ENCODE data around the gene ADAM21.
"Not testable (repeated sequence)": the region's sequence is repeated elsewhere in the genome, so short reads cannot be mapped to it uniquely, and the experiment has no call there.

The ADAM21 gene

DNA sequence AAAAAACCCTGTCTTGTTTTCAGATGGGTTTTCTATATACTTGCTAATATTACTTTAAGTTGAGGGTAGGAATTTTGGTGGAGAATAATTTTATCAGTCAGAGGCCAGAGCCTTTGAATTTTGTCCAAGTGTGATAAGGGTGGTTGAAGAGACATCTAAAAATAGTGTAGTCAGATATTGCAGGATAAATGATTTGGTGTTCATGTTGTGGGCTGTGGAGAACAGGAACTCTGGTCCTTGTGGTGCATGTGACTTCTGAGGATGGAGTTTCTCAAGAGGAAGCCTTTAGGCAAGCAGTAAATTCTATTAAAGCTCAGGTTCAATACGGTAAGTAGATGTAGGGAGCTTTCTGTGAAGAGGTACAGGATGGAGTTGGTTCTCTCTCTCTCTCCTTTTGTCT, 2.8 kb downstream of the ADAM21 start:
- DNase-seq (ENCODE audit: insufficient read length, low spot score) (no peak), FAIRE-seq (no peak)
- no peak for TF ChIP-seq POLR2A (IDR thresholded peaks at IDR 0.05; ENCODE audit: low read depth, low read length)

DNA sequence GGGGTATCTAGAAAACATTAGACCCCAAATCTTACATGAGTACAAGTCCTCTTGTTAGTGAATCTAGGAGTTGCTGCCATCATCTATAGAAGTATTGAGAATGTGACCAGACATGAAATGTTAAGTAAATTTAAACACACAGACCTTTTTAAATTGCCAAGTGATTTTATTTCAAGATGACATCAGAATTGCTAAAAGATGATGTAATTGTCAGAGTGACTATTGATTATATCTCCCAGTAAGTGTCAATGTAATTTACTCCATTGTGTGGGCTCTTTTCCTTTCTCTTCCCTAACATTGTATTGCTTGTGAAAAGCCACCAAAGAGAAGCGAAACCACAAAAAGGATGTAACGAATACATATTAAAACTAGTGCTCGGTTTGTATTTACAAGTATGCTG, 16.8 kb downstream of the ADAM21 start:
- no peak for FAIRE-seq
- no peak for TF ChIP-seq POLR2A (IDR thresholded peaks at IDR 0.05; ENCODE audit: low read depth, low read length)

DNA sequence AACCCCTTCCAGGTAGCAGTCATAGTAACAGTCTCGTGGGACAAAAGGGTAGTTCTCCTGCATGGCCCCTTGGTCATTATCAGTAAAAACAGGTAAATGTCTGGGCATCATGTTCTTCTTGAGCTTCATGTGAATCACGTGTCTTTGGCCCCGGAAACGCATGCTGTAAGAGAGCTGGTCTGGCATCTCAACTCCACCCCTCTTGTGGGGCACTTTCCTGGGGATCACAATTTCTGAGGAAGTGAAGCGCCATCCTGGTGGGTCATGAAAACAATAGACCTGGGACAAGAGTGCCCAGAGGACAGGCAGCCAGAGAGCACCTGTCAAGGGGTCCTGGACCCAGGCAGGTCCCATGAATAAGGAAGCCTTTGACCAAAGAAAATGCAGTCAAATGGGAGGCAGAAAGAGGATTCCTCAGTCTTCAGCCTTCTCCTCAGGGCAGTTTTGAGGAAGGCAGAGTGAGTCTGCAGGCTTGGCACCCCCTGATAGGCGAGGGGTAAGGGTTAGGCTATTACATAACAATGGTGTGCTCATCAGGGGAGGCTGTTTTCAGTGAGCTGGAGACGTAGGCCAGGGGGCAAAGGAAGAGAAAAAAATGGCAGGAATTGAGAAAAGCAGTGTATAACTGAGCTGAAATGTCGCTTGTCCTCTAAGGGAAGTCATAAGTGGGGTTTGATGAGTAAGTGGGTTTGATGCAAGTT, 19.0 kb downstream of the ADAM21 start:
- DNase-seq (ENCODE audit: insufficient read length, low spot score); FAIRE-seq: not testable (repeated sequence)

More for the DNA sequence above, 16.8 kb downstream of the ADAM21 start:
- DNase-seq (ENCODE audit: insufficient read length, low spot score) = no peak

DNA sequence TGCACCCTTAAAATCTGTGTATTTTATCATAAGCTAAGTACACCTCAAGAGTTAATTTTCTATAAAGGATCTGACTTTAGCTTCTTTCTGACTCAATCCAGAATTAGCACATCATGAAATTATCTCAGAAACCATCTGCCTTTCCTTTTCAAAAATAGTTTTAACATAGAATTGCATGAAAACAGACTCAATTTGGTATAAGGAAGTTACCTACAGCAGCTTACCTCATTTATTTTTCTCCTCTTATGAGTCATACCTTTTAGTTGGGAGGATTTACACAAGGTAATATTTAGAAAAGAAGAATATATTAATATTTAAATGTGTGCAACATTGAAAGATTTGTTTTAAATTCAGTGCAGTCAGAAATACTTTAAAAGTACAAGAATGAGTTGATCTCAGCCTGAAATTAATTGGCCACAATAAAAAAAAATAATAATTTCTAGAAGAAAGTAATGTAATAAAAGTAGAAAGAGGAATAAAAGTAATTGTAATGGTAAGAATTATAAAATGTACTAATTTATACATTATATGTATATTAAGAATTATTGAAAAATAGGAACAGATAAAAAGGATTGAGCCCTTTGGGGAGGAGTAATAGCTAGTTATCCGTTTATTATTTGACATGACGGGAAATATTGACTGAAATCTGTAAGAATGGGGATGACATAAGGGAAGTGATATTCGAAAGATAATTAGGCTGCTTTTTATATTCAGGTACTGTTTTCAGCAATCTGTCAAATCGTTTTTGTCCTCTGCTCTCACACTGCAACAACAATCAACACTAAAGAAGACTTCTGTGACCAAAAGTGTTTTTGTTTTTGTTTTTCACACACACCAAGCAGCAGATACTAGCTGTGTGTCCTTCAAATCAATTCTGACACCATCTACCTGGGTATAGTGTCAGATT, 20.5 kb downstream of the ADAM21 start:
- DNase-seq (ENCODE audit: insufficient read length, low spot score) (no peak), FAIRE-seq (no peak)
- no peak for TF ChIP-seq POLR2A (IDR thresholded peaks at IDR 0.05; ENCODE audit: low read depth, low read length)

DNA sequence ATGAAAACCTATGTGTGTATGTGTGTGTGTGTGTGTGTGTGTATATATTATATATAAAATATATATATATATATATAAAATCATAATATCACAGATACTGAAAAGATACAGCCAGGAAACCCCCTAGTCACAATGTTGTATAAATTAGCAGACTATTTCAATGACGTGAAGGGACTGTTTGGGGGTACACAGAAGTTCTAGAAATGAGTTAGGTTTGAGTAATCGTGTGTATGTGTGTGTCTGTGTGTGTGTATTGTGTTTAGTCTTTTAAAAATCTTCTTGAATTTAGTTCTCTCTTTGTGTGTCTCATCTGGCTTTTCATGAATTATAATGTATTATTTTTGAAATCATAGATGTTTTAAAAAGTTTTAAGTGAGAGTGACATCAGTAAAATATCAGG, 21.9 kb downstream of the ADAM21 start:
- no peak for TF ChIP-seq POLR2A (IDR thresholded peaks at IDR 0.05; ENCODE audit: low read depth, low read length)
- no peak for FAIRE-seq
- DNase-seq (ENCODE audit: insufficient read length, low spot score) = no peak

DNA sequence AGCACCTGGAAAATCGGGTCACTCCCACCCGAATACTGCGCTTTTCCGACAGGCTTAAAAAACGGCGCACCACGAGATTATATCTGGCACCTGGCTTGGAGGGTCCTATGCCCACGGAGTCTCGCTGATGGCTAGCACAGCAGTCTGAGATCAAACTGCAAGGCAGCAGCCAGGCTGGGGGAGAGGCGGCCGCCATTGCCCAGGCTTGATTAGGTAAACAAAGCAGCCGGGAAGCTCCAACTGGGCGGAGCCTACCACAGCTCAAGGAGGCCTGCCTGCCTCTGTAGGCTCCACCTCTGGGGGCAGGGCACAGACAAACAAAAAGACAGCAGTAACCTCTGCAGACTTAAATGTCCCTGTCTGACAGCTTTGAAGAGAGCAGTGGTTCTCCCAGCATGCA, 23.5 kb downstream of the ADAM21 start:
- FAIRE-seq; DNase-seq (ENCODE audit: insufficient read length, low spot score): not testable (repeated sequence)

DNA sequence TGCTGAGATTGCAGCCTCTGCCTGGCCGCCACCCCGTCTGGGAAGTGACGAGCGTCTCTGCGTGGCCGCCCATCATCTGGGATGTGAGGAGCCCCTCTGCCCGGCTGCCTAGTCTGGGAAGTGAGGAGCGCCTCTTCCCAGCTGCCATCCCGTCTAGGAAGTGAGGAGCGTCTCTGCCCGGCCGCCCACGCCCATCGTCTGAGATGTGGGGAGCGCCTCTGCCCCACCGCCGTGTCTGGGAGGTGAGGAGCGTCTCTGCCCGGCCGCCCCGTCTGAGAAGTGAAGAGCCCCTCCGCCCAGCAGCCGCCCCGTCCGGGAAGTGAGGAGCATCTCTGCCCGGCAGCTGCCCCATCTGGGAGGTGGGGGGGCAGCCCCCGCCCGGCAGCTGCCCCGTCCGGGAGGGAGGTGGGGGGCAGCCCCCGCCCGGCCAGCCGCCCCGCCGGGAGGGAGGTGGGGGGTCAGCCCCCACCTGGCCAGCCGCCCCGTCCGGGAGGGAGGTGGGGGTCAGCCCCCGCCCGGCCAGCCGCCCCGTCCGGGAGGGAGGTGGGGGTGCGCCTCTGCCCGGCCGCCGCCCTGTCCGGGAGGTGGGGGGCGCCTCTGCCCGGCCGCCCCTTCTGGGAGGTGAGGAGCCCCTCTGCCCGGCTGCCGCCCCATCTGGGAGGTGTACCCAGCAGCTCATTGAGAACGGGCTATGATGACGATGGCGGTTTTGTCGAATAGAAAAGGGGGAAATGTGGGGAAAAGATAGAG, 25.6 kb downstream of the ADAM21 start:
- not testable (repeated sequence) for FAIRE-seq; DNase-seq (ENCODE audit: insufficient read length, low spot score)

DNA sequence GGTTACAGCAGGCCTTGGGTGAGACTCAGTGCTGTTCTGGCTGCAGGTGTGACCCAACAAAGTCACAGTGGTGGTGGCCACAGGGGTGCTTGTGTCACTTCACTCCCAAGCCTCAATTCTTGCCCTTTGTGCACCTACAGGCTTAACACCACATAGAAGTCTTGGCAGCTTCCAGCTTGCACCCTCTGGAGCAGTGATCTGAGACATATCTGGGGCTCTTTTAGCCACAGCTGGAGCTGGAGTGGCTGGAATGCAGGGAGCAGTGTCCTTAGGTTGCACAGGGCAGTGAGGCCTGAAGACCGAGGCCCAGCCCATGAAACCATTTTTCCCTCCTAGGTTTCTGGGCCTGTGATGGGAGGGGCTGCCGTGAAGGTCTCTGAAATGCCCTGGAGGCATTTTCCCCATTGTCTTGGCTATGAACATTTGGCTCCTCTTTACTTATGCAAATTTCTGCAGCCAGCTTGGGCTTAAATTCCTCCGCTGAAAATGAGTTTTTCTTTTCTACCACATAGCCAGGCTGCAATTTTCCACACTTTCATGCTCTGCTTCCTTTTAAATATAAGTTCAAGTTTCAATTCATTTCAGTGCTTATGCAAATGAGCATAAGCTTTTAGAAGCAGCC, 37.7 kb downstream of the ADAM21 start:
- no peak for TF ChIP-seq POLR2A (IDR thresholded peaks at IDR 0.05; ENCODE audit: low read depth, low read length)
- DNase-seq (ENCODE audit: insufficient read length, low spot score) (no peak), FAIRE-seq (no peak)

DNA sequence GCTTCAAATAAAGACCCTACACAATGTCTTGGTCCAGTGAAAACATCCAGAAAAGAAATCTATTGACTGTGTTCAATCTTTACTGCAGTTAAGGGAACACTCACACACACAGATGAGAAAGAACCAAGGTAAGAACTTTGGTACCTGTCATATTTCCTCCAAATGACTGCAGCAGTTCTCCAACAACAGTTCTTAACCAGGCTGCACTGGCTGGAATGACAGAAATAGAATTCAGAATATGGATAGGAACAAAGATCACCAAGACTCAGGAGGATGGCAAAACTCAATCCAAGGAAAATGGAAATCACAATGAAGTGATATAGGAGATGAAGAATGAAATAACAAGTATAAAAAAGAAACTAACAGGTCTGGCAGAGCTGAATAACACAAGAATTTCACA, 46.2 kb downstream of the ADAM21 start:
- TF ChIP-seq POLR2A (IDR thresholded peaks at IDR 0.05; ENCODE audit: low read depth, low read length) = no peak
- FAIRE-seq (no peak), DNase-seq (ENCODE audit: insufficient read length, low spot score) (no peak)
